ENCODE data around the gene TRPV3.
"Not testable (repeated sequence)": the region's sequence is repeated elsewhere in the genome, so short reads cannot be mapped to it uniquely, and the experiment has no call there.

The TRPV3 gene

GRCh38 chr17:3573246-3574100 is 15.9 kb upstream of the TRPV3 start:
- DNase-seq, result no peak

DNA sequence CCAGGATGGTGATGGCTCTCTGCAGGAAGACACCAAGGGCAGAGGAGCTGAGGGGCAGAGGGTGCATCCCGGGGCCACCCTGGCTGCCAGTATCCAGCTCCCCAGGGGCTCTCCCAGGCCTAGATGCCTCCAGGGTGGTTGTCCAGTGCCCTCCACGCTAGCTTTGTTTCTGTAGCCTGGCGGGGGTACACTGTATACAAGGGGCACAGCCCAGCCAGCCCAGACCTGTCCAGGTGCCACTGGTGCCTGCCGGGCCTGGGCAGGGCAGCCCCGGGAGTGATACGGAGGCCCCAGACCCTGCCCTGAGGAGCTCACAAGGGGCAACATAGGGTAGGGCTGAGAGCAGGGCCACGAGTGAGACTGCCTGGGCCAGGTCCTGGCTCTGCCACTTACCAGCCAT is 14.6 kb upstream of the TRPV3 start:
- no peak for DNase-seq

DNA sequence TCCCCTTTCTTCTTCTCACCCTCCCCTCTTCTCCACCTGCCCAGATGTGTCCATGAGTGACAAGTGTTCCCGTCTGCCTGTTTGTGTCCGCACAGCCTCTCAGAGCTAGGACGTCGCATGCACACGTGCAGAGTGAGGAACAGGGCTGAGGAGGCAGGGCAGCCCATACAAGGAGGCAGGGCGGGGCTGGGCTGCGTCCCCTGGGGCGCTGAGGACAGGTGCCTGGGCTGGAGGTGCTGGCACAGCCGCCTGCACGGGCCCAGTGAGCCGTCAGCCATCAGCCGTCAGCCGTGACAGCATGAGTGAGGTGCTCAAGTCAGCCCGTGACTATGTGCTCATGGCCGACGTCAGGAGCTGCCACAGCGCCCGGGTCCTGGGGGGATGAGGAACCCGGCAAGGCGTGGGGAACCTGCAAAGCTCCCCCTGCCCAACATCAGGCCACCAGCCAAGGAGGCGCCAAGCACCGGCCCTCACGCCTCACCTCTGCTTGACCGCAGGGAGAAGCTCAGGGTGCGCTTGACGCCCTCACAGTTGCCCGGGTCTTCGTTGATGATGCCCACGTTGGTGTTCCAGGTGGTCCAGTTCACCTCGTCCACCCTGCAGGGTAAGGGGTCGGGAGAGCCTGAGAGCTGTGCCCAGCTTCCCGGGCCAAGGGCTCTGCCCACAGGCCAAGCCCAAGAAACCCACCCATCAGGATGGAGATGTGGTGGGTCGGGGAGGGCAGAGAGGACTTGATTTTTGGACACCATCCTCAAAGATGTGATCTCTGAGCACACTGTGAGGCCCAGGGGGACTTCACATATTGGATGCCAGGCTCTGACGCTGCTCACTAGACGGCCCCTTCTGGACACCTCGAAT is 13.7 kb upstream of the TRPV3 start:
- no peak for DNase-seq

DNA sequence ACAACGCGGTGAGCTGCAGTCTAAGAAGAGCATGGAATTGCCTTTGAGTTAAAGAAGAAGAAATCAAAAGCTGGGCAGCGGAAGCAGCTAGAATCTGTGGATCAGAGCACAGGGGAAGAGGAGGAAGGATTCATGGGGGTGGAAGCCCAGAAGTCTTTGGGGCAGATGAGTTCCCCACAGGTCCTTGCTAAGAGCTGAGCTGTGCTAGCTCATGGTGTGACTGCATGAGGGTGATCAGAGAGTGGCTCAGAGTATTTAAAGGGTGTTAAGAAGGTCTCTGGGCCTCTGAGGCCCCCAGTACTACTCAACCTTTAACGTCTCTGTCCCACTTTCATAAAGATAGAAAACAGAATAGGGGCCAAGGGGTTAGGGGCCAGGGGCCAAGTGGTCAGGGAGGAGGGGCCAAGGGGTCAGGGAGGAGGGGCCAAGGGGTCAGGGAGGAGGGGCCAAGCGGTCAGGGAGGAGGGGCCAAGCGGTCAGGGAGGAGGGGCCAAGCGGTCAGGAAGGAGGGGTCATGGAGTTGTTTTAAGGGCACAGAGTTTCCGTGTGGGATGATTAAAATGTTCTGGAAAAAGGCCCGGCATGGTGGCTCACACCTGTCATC is 12.0 kb upstream of the TRPV3 start:
- DNase-seq, result no peak

DNA sequence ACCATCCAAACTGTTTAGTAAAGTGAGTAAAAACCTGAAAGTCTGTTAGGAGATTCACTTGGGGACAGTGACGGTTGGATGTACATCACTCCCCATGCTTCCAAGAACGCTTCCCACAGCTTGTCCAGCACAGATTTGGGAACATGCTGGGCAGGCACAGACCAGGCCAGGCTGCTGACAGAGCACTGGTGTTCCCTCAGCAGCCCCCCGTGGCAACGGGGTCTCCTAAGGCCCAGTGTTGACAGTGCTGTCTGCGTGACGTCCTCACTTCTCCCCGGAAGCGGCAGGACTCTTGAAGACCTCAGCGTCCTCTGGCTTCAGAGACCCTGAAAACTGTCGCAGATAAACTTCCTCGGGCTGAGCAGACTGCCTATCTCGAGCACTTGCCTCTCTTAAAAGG is 8.9 kb upstream of the TRPV3 start:
- DNase-seq, result no peak

DNA sequence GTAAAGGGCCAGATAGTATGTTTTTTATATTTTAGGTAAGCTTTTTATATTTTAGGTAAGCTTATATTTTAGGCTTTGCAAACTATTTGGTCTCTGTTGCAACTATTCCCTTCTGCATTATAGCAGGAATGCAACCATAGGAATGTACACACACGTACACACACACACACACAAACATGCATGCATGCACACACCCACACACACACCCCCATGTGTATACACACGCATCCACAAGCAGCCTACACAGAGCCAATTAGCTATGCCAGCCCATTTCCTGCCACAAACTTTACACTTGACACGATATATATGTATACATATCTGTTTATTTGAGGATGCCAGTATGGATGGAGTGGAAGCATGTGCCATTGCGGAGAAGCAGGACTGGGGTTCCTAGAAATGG is 7.5 kb upstream of the TRPV3 start:
- DNase-seq, result no peak

DNA sequence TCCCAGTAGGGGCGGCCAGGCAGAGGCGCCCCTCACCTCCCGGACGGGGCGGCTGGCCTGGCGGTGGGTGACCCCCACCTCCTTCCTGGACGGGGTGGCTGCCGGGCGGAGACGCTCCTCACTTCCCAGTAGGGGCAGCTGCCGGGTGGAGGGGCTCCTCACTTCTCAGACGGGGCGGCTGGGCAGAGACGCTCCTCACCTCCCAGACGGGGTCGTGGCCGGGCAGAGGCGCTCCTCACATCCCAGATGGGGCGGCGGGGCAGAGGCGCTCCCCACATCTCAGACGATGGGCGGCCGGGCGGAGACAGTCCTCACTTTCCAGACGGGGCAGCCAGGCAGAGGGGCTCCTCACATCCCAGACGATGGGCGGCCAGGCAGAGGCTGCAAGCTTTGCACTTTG is 6.6 kb upstream of the TRPV3 start:
- DNase-seq, result not testable (repeated sequence)

DNA sequence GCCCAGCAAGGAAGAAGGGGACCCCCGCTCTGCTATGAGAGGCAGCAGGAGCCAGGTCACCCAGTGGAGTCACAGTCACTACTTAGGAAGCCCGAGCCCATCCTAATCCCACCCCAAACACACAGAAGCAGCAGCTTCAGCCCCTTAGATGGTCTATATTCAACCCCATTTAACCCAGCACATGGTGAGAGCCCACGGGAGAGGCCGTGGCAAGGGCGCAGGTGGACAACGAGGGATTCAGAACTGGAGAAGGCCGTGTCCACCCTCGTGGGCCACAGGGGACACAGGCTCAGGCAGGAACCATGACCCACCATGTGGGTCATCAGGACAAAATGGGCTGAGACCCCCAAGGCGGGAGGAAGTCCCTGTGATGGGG is 1.6 kb upstream of the TRPV3 start:
- DNase-seq, result no peak

- DNase-seq, result no peak
These were observed 1.1 kb upstream of the TRPV3 start for GRCh38 chr17:3558603-3559269.

- no peak for DNase-seq
These were observed 470 bp downstream of the TRPV3 start for GRCh38 chr17:3556916-3557767.

GRCh38 chr17:3556239-3556915 is 1.2 kb downstream of the TRPV3 start:
- DNase-seq, result no peak

GRCh38 chr17:3555189-3555796 is 2.3 kb downstream of the TRPV3 start:
- no peak for DNase-seq

DNA sequence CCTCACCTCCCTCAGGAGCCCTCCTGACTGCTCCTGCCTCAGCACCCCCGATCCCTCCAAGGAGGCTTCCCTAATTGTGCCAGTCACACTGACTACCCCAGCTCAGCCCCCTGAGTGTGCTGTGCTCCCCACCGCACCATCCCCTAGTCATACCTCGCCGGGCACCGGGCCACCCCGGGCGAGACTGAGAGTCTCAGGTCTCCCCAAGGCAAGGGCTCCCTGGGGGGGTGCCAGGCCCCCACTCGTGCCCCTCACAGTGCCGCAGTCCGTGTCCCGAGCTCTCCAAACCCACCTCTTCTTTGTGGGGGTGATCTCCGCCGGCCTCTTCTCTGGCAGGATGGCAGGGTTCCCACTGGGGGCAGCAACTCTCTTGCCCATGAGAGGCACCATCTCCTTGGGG is 3.2 kb downstream of the TRPV3 start:
- DNase-seq, result no peak

DNA sequence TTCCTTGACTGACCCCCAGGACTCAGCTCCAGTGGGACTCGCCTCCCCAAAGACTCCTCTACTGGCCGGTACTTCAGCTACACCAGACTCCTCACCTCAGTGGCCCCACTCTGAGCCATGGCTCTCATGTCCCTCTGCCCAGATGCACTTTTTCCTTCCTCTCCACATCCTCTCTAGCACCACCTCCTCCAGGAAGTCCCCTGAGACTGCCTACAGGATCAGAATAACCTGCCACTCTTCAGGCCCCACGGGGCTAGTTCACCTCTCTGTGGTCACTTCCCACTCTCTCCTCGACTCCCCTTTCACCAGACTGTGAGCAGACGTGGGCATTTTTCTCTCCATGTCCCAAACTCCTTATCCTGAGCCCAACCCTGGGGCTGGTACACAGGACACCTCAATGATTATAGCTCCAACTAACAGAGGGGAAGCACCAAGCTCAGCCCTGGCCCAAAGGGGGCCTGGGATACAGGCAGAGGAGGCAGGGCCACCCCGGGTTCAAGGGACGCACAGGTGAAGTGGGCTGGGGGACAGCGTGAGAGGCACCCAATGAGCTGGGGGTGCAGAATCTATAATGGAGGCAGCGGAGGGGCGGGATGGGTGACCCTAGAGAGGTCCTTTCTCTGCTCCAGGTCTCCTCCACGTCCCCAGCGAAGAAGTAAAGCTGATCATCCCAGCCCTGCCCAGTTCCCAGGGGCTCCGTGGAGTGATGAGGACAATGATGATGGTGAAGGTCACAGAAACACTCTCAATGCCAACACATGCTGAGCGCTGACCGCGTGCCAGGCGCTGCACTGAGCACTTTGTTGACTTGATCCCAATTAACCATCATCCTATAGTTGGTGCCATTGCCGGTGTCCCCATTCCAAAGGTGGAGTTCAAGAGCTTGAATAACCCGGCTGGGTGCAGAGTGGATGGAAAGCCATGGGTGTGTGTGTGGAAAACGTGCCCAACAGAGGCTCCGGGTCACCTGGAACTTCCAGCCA is 3.9 kb downstream of the TRPV3 start:
- no peak for DNase-seq

DNA sequence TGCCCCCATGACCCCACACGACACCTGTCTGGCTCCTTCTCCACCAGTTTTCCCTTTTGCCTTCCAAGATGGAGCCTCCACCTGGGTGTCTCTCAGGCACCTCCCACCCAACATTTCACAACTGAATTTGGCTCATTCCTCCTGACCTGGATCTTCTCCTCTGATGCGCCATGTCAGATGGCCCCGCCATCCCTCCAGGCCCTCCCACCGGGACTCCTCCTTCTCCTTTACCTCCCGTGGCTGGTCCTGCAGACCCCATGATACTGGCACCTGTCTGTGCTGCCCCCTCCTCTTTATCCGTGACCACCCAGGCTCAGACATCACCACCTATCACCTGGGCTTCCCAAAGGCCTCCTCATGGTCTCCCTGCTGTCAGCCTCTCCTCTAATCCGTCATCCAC is 4.7 kb downstream of the TRPV3 start:
- DNase-seq, result no peak

GRCh38 chr17:3551189-3551588 is 6.4 kb downstream of the TRPV3 start:
- no peak for DNase-seq

- DNase-seq, result no peak
These were observed 7.9 kb downstream of the TRPV3 start for GRCh38 chr17:3549610-3550162.

DNA sequence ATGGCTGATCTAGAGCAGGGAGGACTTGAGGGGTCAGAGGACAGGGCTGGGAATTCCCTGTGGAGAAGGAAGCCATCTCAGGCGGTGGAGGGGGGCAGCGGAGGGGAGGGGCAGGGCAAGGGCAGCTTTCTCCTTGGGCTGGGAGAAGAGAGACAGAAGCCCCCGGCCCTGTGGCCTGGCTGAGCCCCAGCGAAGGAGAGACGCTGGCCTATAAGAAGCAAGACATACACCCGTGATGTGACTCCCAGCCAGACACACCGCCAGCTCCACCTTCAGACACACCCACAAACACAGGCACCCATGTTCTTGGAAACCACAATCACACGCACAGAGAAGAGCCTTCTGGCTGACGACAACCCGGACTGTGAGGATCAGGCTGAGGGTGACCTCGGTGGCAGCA is 10.0 kb downstream of the TRPV3 start:
- DNase-seq, result no peak

- DNase-seq, result no peak
These were observed 10.6 kb downstream of the TRPV3 start for GRCh38 chr17:3546997-3547396.

DNA sequence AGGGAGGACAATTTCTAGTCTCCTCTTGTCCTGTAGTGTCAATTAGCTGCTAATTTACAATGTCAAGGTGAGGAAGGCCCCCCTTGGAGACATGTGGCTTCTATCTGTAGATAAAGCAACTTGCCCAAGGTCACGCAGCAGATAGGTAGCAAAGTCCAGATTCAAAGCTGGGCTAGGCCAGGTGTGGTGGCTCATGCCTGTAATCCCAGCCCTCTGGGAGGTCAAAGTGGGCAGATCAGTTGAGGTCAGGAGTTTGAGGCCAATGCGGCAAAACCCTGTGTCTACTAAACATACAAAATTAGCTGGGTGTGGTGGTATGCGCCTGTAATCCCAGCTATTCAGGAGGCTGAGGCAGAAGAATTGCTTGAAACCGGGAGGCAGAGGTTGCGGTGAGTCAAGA is 11.1 kb downstream of the TRPV3 start:
- DNase-seq, result no peak
